WTC11 (cell line): ENCODE measurements around the gene M1AP. TPM values are rescaled to one million over a fixed set of nuclear protein-coding genes. Genes with fewer than 3 reads are reported as not detected.

Source experiments
- CBFB ChIP-seq: sonication (generic); formaldehyde crosslinking; IDR thresholded peaks from 2 replicates; pipeline ENCODE4 v1.8.1; 2022; ENCODE audit warnings: mild to moderate bottlenecking, low read depth, missing genetic modification reagents
- CTCF ChIP-seq: fragments of 200-600 bp; IDR thresholded peaks from 2 replicates; pipeline ENCODE4 v1.8.0; 2022; ENCODE audit warnings: antibody characterized with exemption
- E2F4 ChIP-seq: sonication (generic); formaldehyde crosslinking; IDR thresholded peaks from 2 replicates; pipeline ENCODE4 v1.8.1; 2022; ENCODE audit warnings: low read depth, mild to moderate bottlenecking, moderate library complexity, missing genetic modification reagents, borderline replicate concordance
- ERG ChIP-seq: fragments of 250-450 bp; sonication (Bioruptor Pico); IDR thresholded peaks from 2 replicates; pipeline ENCODE4 v1.8.0; 2021; ENCODE audit warnings: mild to moderate bottlenecking
- ETV6 ChIP-seq: sonication (generic); formaldehyde crosslinking; IDR thresholded peaks from 2 replicates; pipeline ENCODE4 v1.8.1; 2022; ENCODE audit warnings: mild to moderate bottlenecking, missing genetic modification reagents
- FOXJ3 ChIP-seq: sonication (generic); formaldehyde crosslinking; IDR thresholded peaks from 2 replicates; pipeline ENCODE4 v1.9.0; 2021; ENCODE audit warnings: missing genetic modification reagents, mild to moderate bottlenecking, borderline replicate concordance
- FOXK1 ChIP-seq: sonication (generic); formaldehyde crosslinking; IDR thresholded peaks from 2 replicates; pipeline ENCODE4 v1.8.0; 2022; ENCODE audit warnings: mild to moderate bottlenecking, moderate library complexity, missing genetic modification reagents
- FOXP1 ChIP-seq: sonication (generic); formaldehyde crosslinking; IDR thresholded peaks from 2 replicates; pipeline ENCODE4 v1.8.0; 2022; ENCODE audit warnings: missing genetic modification reagents, mild to moderate bottlenecking, moderate library complexity, borderline replicate concordance
- FOXP4 ChIP-seq: sonication (generic); formaldehyde crosslinking; IDR thresholded peaks from 2 replicates; pipeline ENCODE4 v1.8.0; 2022; ENCODE audit warnings: mild to moderate bottlenecking, missing genetic modification reagents
- JAZF1 ChIP-seq: fragments of 250-450 bp; sonication (Bioruptor Pico); IDR thresholded peaks from 2 replicates; pipeline ENCODE4 v1.9.0; 2021; ENCODE audit warnings: moderate library complexity, mild to moderate bottlenecking, inconsistent platforms
- MYBL2 ChIP-seq: sonication (generic); formaldehyde crosslinking; IDR thresholded peaks from 2 replicates; pipeline ENCODE4 v1.8.1; 2023; ENCODE audit warnings: mild to moderate bottlenecking, moderate library complexity, missing genetic modification reagents
- NR3C1 ChIP-seq: sonication (generic); formaldehyde crosslinking; conservative IDR thresholded peaks from 2 replicates; pipeline ENCODE4 v1.8.1; 2023; ENCODE audit warnings: low read depth, mild to moderate bottlenecking, missing genetic modification reagents
- PRRX2 ChIP-seq: fragments of 250-450 bp; sonication (Bioruptor Pico); IDR thresholded peaks from 2 replicates; pipeline ENCODE4 v1.8.0; 2021; ENCODE audit warnings: mild to moderate bottlenecking
- RELA ChIP-seq: sonication (generic); formaldehyde crosslinking; IDR thresholded peaks from 2 replicates; pipeline ENCODE4 v1.8.1; 2022; ENCODE audit warnings: missing genetic modification reagents, mild to moderate bottlenecking, borderline replicate concordance
- SMAD3 ChIP-seq: sonication (generic); formaldehyde crosslinking; IDR thresholded peaks from 2 replicates; pipeline ENCODE4 v1.8.0; 2022; ENCODE audit warnings: missing genetic modification reagents, mild to moderate bottlenecking, borderline replicate concordance
- TP53 ChIP-seq: sonication (generic); formaldehyde crosslinking; IDR thresholded peaks from 2 replicates; pipeline ENCODE4 v1.8.1; 2023; ENCODE audit warnings: mild to moderate bottlenecking, missing genetic modification reagents
- ZNF219 ChIP-seq: sonication (generic); formaldehyde crosslinking; IDR thresholded peaks from 2 replicates; pipeline ENCODE4 v1.8.0; 2023; ENCODE audit warnings: missing genetic modification reagents, mild to moderate bottlenecking, borderline replicate concordance
- ZNF232 ChIP-seq: sonication (generic); formaldehyde crosslinking; IDR thresholded peaks from 2 replicates; pipeline ENCODE4 v1.8.0; 2022; ENCODE audit warnings: mild to moderate bottlenecking, missing genetic modification reagents
- ZNF532 ChIP-seq: fragments of 250-450 bp; sonication (Bioruptor Pico); IDR thresholded peaks from 2 replicates; pipeline ENCODE4 v1.9.0; 2021; ENCODE audit warnings: mild to moderate bottlenecking, borderline replicate concordance
- total RNA-seq: library from RNA; stranded (reverse); gene quantifications from 3 replicates; pipeline ENCODE4 v1.2.3, GENCODE V29; 2021
- TF ChIP-seq, protein P1 (sequence below): sonication (generic); formaldehyde crosslinking; IDR thresholded peaks from 2 replicates; pipeline ENCODE4 v1.8.0; 2022; ENCODE audit warnings: mild to moderate bottlenecking, missing genetic modification reagents
- TF ChIP-seq, protein P2 (sequence below): sonication (generic); formaldehyde crosslinking; IDR thresholded peaks from 2 replicates; pipeline ENCODE4 v1.8.1; 2023; ENCODE audit warnings: mild to moderate bottlenecking, missing genetic modification reagents
- TF ChIP-seq, protein P3 (sequence below): sonication (generic); formaldehyde crosslinking; IDR thresholded peaks from 2 replicates; pipeline ENCODE4 v1.8.0; 2022; ENCODE audit warnings: mild to moderate bottlenecking, missing genetic modification reagents
- TF ChIP-seq, protein P4 (sequence below): sonication (generic); formaldehyde crosslinking; IDR thresholded peaks from 2 replicates; pipeline ENCODE4 v1.8.1; 2023; ENCODE audit warnings: mild to moderate bottlenecking, moderate library complexity, missing genetic modification reagents

The M1AP gene
- total RNA-seq, 1 experiment from 2014 or later, result 5.9 TPM

- TF ChIP-seq ZNF532 (CRISPR knock-in tag), result no peak
- TF ChIP-seq, protein P1, sequence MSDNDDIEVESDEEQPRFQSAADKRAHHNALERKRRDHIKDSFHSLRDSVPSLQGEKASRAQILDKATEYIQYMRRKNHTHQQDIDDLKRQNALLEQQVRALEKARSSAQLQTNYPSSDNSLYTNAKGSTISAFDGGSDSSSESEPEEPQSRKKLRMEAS (CRISPR knock-in tag), result peak; percentile 95
- TF ChIP-seq NR3C1, result no peak
- TF ChIP-seq, protein P2, sequence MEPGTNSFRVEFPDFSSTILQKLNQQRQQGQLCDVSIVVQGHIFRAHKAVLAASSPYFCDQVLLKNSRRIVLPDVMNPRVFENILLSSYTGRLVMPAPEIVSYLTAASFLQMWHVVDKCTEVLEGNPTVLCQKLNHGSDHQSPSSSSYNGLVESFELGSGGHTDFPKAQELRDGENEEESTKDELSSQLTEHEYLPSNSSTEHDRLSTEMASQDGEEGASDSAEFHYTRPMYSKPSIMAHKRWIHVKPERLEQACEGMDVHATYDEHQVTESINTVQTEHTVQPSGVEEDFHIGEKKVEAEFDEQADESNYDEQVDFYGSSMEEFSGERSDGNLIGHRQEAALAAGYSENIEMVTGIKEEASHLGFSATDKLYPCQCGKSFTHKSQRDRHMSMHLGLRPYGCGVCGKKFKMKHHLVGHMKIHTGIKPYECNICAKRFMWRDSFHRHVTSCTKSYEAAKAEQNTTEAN (CRISPR knock-in tag), result peak; percentile 60; the same call in 1 of the 2 replicates
- TF ChIP-seq ZNF232 (CRISPR knock-in tag), result peak; percentile 80; the same call in 1 of the 2 replicates
- TF ChIP-seq CBFB (CRISPR knock-in tag), result no peak
- TF ChIP-seq ETV6 (CRISPR knock-in tag), result 0 out of 2 replicates have a peak, but pooled peaks have one; percentile 72
- TF ChIP-seq, protein P3, sequence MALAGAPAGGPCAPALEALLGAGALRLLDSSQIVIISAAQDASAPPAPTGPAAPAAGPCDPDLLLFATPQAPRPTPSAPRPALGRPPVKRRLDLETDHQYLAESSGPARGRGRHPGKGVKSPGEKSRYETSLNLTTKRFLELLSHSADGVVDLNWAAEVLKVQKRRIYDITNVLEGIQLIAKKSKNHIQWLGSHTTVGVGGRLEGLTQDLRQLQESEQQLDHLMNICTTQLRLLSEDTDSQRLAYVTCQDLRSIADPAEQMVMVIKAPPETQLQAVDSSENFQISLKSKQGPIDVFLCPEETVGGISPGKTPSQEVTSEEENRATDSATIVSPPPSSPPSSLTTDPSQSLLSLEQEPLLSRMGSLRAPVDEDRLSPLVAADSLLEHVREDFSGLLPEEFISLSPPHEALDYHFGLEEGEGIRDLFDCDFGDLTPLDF (CRISPR knock-in tag), result no peak
- TF ChIP-seq FOXP1, result peak; percentile 75; the same call in 1 of the 2 replicates
- TF ChIP-seq RELA (CRISPR knock-in tag), result no peak
- TF ChIP-seq, protein P4, sequence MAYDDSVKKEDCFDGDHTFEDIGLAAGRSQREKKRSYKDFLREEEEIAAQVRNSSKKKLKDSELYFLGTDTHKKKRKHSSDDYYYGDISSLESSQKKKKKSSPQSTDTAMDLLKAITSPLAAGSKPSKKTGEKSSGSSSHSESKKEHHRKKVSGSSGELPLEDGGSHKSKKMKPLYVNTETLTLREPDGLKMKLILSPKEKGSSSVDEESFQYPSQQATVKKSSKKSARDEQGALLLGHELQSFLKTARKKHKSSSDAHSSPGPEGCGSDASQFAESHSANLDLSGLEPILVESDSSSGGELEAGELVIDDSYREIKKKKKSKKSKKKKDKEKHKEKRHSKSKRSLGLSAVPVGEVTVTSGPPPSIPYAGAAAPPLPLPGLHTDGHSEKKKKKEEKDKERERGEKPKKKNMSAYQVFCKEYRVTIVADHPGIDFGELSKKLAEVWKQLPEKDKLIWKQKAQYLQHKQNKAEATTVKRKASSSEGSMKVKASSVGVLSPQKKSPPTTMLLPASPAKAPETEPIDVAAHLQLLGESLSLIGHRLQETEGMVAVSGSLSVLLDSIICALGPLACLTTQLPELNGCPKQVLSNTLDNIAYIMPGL, result peak; percentile 98
- TF ChIP-seq PRRX2, result no peak
- TF ChIP-seq ERG, result no peak
- 0 out of 2 replicates have a peak, but pooled peaks have one; percentile 39 for TF ChIP-seq FOXK1
- no peak for TF ChIP-seq FOXJ3 (CRISPR knock-in tag)
- peak; percentile 51; the same call in 1 of the 2 replicates for TF ChIP-seq ZNF219
- no peak for TF ChIP-seq E2F4 (CRISPR knock-in tag)
- peak; percentile 72; the same call in 1 of the 2 replicates for TF ChIP-seq TP53
- TF ChIP-seq JAZF1 (CRISPR knock-in tag), result no peak
- peak; percentile 84; the same call in 1 of the 2 replicates for TF ChIP-seq SMAD3 (CRISPR knock-in tag)
- peak; percentile 78 for TF ChIP-seq FOXP4 (CRISPR knock-in tag)
- TF ChIP-seq CTCF, result no peak
- TF ChIP-seq MYBL2 (CRISPR knock-in tag), result 0 out of 2 replicates have a peak, but pooled peaks have one; percentile 33
These were observed at the start of gene M1AP (continued) for GRCh38 chr2:74648009-74648443.
